T-helper 2 cell treated with Interferon-gamma antibody and Interleukin-4, amounts not matched to agents 5 μg/mL and 100 μg/mL, for 36 hours (primary cell): ENCODE data around the gene LHX8.
A peak's percentile ranks its signal among the peaks of the same experiment; 100 is the strongest.
"Not testable (repeated sequence)": the region's sequence is repeated elsewhere in the genome, so short reads cannot be mapped to it uniquely, and the experiment has no call there.

Experiments
- DNase-seq: peaks from one replicate; pipeline ENCODE4 v3.0.0; 2021; ENCODE audit warnings: low spot score
- H3K27ac Mint-ChIP-seq: one replicate; pipeline ENCODE4 v1.8.0; 2021; ENCODE audit warnings: mild to moderate bottlenecking, mixed read lengths
- H3K27me3 Mint-ChIP-seq: one replicate; pipeline ENCODE4 v1.8.0; 2021; ENCODE audit warnings: low read depth, mixed read lengths
- H3K36me3 Mint-ChIP-seq: one replicate; pipeline ENCODE4 v1.8.0; 2021; ENCODE audit warnings: low read depth, mixed read lengths
- H3K4me1 Mint-ChIP-seq: one replicate; pipeline ENCODE4 v1.8.0; 2021; ENCODE audit warnings: low read depth, mixed read lengths
- H3K4me3 Mint-ChIP-seq: one replicate; pipeline ENCODE4 v1.8.0; 2022; ENCODE audit warnings: mild to moderate bottlenecking, moderate library complexity, mixed read lengths
- H3K9me3 Mint-ChIP-seq: one replicate; pipeline ENCODE4 v1.8.0; 2021; ENCODE audit warnings: mixed read lengths

Gene LHX8

GRCh38 chr1:75133750-75134646, at the start of gene LHX8:
LHX8 (plus strand) TSS chr1:75134388; CDS start chr1:75136615, 2,227 bp downstream.
- Mint-ChIP-seq H3K9me3 (no peaks in the 10 kb centered on the region), H3K27me3 (peaks cover 87% of the 10 kb centered on the region), H3K4me3 (peak within 1 kb of the TSS; percentile 78), H3K36me3 (no peaks in the 10 kb centered on the region), H3K27ac (no peak within 1 kb of the TSS), H3K4me1 (peaks cover 9% of the 10 kb centered on the region)
- DNase-seq = no peak

GRCh38 chr1:75085931-75086330, 48.3 kb upstream of the LHX8 start:
- no peak overlapping the region for H3K27ac Mint-ChIP-seq
- no peaks in the 10 kb centered on the region for H3K9me3 Mint-ChIP-seq
- no peaks in the 10 kb centered on the region for H3K27me3 Mint-ChIP-seq
- H3K4me1 Mint-ChIP-seq = no peaks in the 10 kb centered on the region
- H3K36me3 Mint-ChIP-seq = no peaks in the 10 kb centered on the region
- no peak for DNase-seq
- H3K4me3 Mint-ChIP-seq = no peak overlapping the region

GRCh38 chr1:75087278-75087677, 46.9 kb upstream of the LHX8 start:
- H3K4me3 Mint-ChIP-seq = no peak overlapping the region
- no peak overlapping the region for H3K27ac Mint-ChIP-seq
- no peaks in the 10 kb centered on the region for H3K36me3 Mint-ChIP-seq
- no peaks in the 10 kb centered on the region for H3K27me3 Mint-ChIP-seq
- no peaks in the 10 kb centered on the region for H3K4me1 Mint-ChIP-seq
- no peaks in the 10 kb centered on the region for H3K9me3 Mint-ChIP-seq
- DNase-seq = no peak

GRCh38 chr1:75092141-75092540, 42.0 kb upstream of the LHX8 start:
- no peaks in the 10 kb centered on the region for H3K27me3 Mint-ChIP-seq

GRCh38 chr1:75097654-75098053, 36.5 kb upstream of the LHX8 start:
- Mint-ChIP-seq H3K9me3 (no peaks in the 10 kb centered on the region), H3K36me3 (no peaks in the 10 kb centered on the region), H3K27ac (no peak overlapping the region), H3K27me3 (no peaks in the 10 kb centered on the region), H3K4me3 (no peak overlapping the region), H3K4me1 (no peaks in the 10 kb centered on the region)
- no peak for DNase-seq

More at GRCh38 chr1:75092141-75092540, 42.0 kb upstream of the LHX8 start:
- Mint-ChIP-seq H3K4me3 (no peak overlapping the region), H3K27ac (no peak overlapping the region), H3K36me3 (no peaks in the 10 kb centered on the region), H3K4me1 (no peaks in the 10 kb centered on the region), H3K9me3 (no peaks in the 10 kb centered on the region)
- DNase-seq = no peak

- Mint-ChIP-seq H3K27me3 (no peaks in the 10 kb centered on the region), H3K27ac (no peak overlapping the region), H3K4me3 (no peak overlapping the region), H3K36me3 (no peaks in the 10 kb centered on the region), H3K9me3 (no peaks in the 10 kb centered on the region), H3K4me1 (no peaks in the 10 kb centered on the region)
- no peak for DNase-seq
Measured at GRCh38 chr1:75099581-75099980, 34.6 kb upstream of the LHX8 start.

GRCh38 chr1:75100481-75101092, 33.6 kb upstream of the LHX8 start:
- DNase-seq = no peak
- no peaks in the 10 kb centered on the region for H3K4me1 Mint-ChIP-seq
- no peak overlapping the region for H3K27ac Mint-ChIP-seq
- no peaks in the 10 kb centered on the region for H3K9me3 Mint-ChIP-seq
- no peak overlapping the region for H3K4me3 Mint-ChIP-seq
- no peaks in the 10 kb centered on the region for H3K36me3 Mint-ChIP-seq
- H3K27me3 Mint-ChIP-seq = no peaks in the 10 kb centered on the region

GRCh38 chr1:75112362-75112951, 21.7 kb upstream of the LHX8 start:
- H3K4me1 Mint-ChIP-seq, H3K27ac Mint-ChIP-seq, H3K4me3 Mint-ChIP-seq, H3K27me3 Mint-ChIP-seq, DNase-seq, H3K9me3 Mint-ChIP-seq, H3K36me3 Mint-ChIP-seq: not testable (repeated sequence)

GRCh38 chr1:75115654-75116053, 18.5 kb upstream of the LHX8 start:
- no peaks in the 10 kb centered on the region for H3K27me3 Mint-ChIP-seq
- no peak overlapping the region for H3K4me3 Mint-ChIP-seq
- H3K4me1 Mint-ChIP-seq = no peaks in the 10 kb centered on the region
- no peaks in the 10 kb centered on the region for H3K9me3 Mint-ChIP-seq
- H3K27ac Mint-ChIP-seq = no peak overlapping the region
- H3K36me3 Mint-ChIP-seq = no peaks in the 10 kb centered on the region
- no peak for DNase-seq

- Mint-ChIP-seq H3K9me3 (no peaks in the 10 kb centered on the region), H3K4me3 (no peak overlapping the region), H3K4me1 (no peaks in the 10 kb centered on the region), H3K27me3 (peaks cover 33% of the 10 kb centered on the region), H3K36me3 (no peaks in the 10 kb centered on the region), H3K27ac (no peak overlapping the region)
- DNase-seq = no peak
Measured at GRCh38 chr1:75123756-75124155, 10.4 kb upstream of the LHX8 start.

GRCh38 chr1:75124510-75124909, 9.7 kb upstream of the LHX8 start:
- Mint-ChIP-seq H3K9me3 (no peaks in the 10 kb centered on the region), H3K4me1 (no peaks in the 10 kb centered on the region), H3K36me3 (no peaks in the 10 kb centered on the region), H3K27me3 (peaks cover 41% of the 10 kb centered on the region), H3K27ac (no peak overlapping the region), H3K4me3 (no peak overlapping the region)
- no peak for DNase-seq

- no peaks in the 10 kb centered on the region for H3K4me1 Mint-ChIP-seq
Measured at GRCh38 chr1:75125161-75125726, 8.9 kb upstream of the LHX8 start.

GRCh38 chr1:75126611-75127101, 7.5 kb upstream of the LHX8 start:
- no peak for DNase-seq
- Mint-ChIP-seq H3K27ac (no peak overlapping the region), H3K4me3 (no peak overlapping the region), H3K27me3 (peaks cover 62% of the 10 kb centered on the region), H3K4me1 (no peaks in the 10 kb centered on the region), H3K9me3 (no peaks in the 10 kb centered on the region), H3K36me3 (no peaks in the 10 kb centered on the region)

More at GRCh38 chr1:75125161-75125726, 8.9 kb upstream of the LHX8 start:
- H3K27ac Mint-ChIP-seq = no peak overlapping the region
- H3K27me3 Mint-ChIP-seq = peaks cover 48% of the 10 kb centered on the region
- H3K9me3 Mint-ChIP-seq = no peaks in the 10 kb centered on the region
- DNase-seq = no peak
- H3K36me3 Mint-ChIP-seq = no peaks in the 10 kb centered on the region
- H3K4me3 Mint-ChIP-seq = no peak overlapping the region
